Activated naive CD4-positive, alpha-beta T cell treated with anti-CD3 and anti-CD28 coated beads, Interleukin-2, amount 50 U/mL, for 16 hours (primary cell): ENCODE results near the gene MARCHF2.
"Not testable (repeated sequence)": the region's sequence is repeated elsewhere in the genome, so short reads cannot be mapped to it uniquely, and the experiment has no call there.

Source experiments
- DNase-seq: peaks from one replicate; pipeline ENCODE4 v3.0.0-alpha.2; 2020

The MARCHF2 gene

GRCh38 chr19:8413629-8413995 lies 507 bp downstream of the MARCHF2 start:
- no peak for DNase-seq

- DNase-seq = no peak
Measured at GRCh38 chr19:8416796-8417195, 3.7 kb downstream of the MARCHF2 start.

GRCh38 chr19:8421484-8422461 lies 8.7 kb downstream of the MARCHF2 start:
- DNase-seq = no peak

GRCh38 chr19:8423817-8424223 lies 10.7 kb downstream of the MARCHF2 start:
- no peak for DNase-seq

GRCh38 chr19:8425331-8425730 lies 12.2 kb downstream of the MARCHF2 start:
- not testable (repeated sequence) for DNase-seq

- DNase-seq = no peak
Measured at GRCh38 chr19:8426283-8426682, 13.2 kb downstream of the MARCHF2 start.

GRCh38 chr19:8429044-8429443 lies 15.9 kb downstream of the MARCHF2 start:
- no peak for DNase-seq

- DNase-seq = no peak
Measured at GRCh38 chr19:8429826-8430225, 16.7 kb downstream of the MARCHF2 start.

- no peak for DNase-seq
Measured at GRCh38 chr19:8430650-8431049, 17.5 kb downstream of the MARCHF2 start.

- no peak for DNase-seq
Measured at GRCh38 chr19:8438236-8438635, 25.1 kb downstream of the MARCHF2 start.

- DNase-seq = no peak
Measured at GRCh38 chr19:8441725-8442544, 28.8 kb downstream of the MARCHF2 start.

- DNase-seq = not testable (repeated sequence)
Measured at GRCh38 chr19:8444140-8444676, 31.1 kb downstream of the MARCHF2 start.

- peak; percentile 100 for DNase-seq
Measured at GRCh38 chr19:8444677-8445487, 31.8 kb downstream of the MARCHF2 start, which contains the start of gene HNRNPM. Gene HNRNPM, plus strand, starts transcription at chr19:8444975. Its CDS starts 24 bp downstream, at chr19:8444999.

GRCh38 chr19:8445488-8446001 lies 32.4 kb downstream of the MARCHF2 start:
- peak; percentile 46 for DNase-seq

GRCh38 chr19:8446061-8446709 lies 33.1 kb downstream of the MARCHF2 start:
- DNase-seq = no peak

- DNase-seq = no peak
Measured at GRCh38 chr19:8449830-8450229, 36.7 kb downstream of the MARCHF2 start.

GRCh38 chr19:8451377-8451776 lies 38.3 kb downstream of the MARCHF2 start:
- no peak for DNase-seq

- no peak for DNase-seq
Measured at GRCh38 chr19:8451885-8452284, 38.8 kb downstream of the MARCHF2 start.

GRCh38 chr19:8452446-8453123 lies 39.5 kb downstream of the MARCHF2 start:
- DNase-seq = no peak

GRCh38 chr19:8453616-8454015 lies 40.5 kb downstream of the MARCHF2 start:
- no peak for DNase-seq

GRCh38 chr19:8454218-8454617 lies 41.1 kb downstream of the MARCHF2 start:
- DNase-seq = no peak
